GM19455 (cell line): ENCODE measurements around the gene SLA2.
"Not testable (repeated sequence)": the region's sequence is repeated elsewhere in the genome, so short reads cannot be mapped to it uniquely, and the experiment has no call there.

ENCODE experiments used
- ATAC-seq: cut with Tn5 transposase; IDR thresholded peaks from one replicate; pipeline ENCODE4 v1.9.1; 2021; ENCODE audit not compliant: unreplicated experiment

Gene SLA2

GRCh38 chr20:36611625-36612024 lies 34.4 kb downstream of the SLA2 start:
- ATAC-seq, result no peak

GRCh38 chr20:36608388-36608728 lies 37.6 kb downstream of the SLA2 start:
- ATAC-seq, result not testable (repeated sequence)

GRCh38 chr20:36607586-36608387 lies 38.2 kb downstream of the SLA2 start:
- ATAC-seq, result no peak

GRCh38 chr20:36606158-36607066 lies 39.6 kb downstream of the SLA2 start:
- ATAC-seq, result peak; percentile 31

GRCh38 chr20:36605399-36606157 lies 40.4 kb downstream of the SLA2 start, which contains the start of gene RAB5IF:
RAB5IF (plus strand) TSS chr20:36605779; CDS start chr20:36605952, 173 bp downstream.
- peak; percentile 82 for ATAC-seq

- peak; percentile 32 for ATAC-seq
Observed at GRCh38 chr20:36604952-36605398, 41.0 kb downstream of the SLA2 start.

GRCh38 chr20:36601540-36601939 lies 44.5 kb downstream of the SLA2 start:
- ATAC-seq, result no peak

GRCh38 chr20:36599912-36600345 lies 46.1 kb downstream of the SLA2 start:
- no peak for ATAC-seq

- ATAC-seq, result no peak
Observed at GRCh38 chr20:36593347-36593929, 52.6 kb downstream of the SLA2 start.

- no peak for ATAC-seq
Observed at GRCh38 chr20:36591854-36592641, 53.9 kb downstream of the SLA2 start.

GRCh38 chr20:36591281-36591680 lies 54.7 kb downstream of the SLA2 start:
- no peak for ATAC-seq

- ATAC-seq, result no peak
Observed at GRCh38 chr20:36587388-36588070, 58.5 kb downstream of the SLA2 start.

GRCh38 chr20:36585410-36586125 lies 60.4 kb downstream of the SLA2 start:
- no peak for ATAC-seq

- no peak for ATAC-seq
Observed at GRCh38 chr20:36584018-36584481, 61.9 kb downstream of the SLA2 start.

- ATAC-seq, result no peak
Observed at GRCh38 chr20:36582821-36583220, 63.2 kb downstream of the SLA2 start.

- no peak for ATAC-seq
Observed at GRCh38 chr20:36582322-36582721, 63.7 kb downstream of the SLA2 start.

- ATAC-seq, result no peak
Observed at GRCh38 chr20:36579996-36580545, 65.9 kb downstream of the SLA2 start.

GRCh38 chr20:36578356-36579041 lies 67.5 kb downstream of the SLA2 start:
- no peak for ATAC-seq
